Stomach (tissue), 4 donors: ENCODE data around the gene CD53.

Experiments used
- POLR2AphosphoS5 ChIP-seq, 3 donors: sonication (generic); formaldehyde crosslinking; IDR thresholded peaks; one replicate each; pipeline ENCODE4 v1.6.1; 2016; ENCODE audit warnings: antibody characterized with exemption in 3 of 3
- TF ChIP-seq, protein P1 (sequence below), 7 experiments: fragments of 450-650 bp in 4 of 7; fragments of 200-600 bp in 3 of 7; sonication (generic) in 3 of 7; IDR thresholded peaks; one replicate each; pipeline ENCODE4 v1.5.1; 2016 to 2019; ENCODE audit warnings: antibody characterized with exemption in 7 of 7, control low read depth in 2 of 7, mild to moderate bottlenecking in 1 of 7

DNA sequence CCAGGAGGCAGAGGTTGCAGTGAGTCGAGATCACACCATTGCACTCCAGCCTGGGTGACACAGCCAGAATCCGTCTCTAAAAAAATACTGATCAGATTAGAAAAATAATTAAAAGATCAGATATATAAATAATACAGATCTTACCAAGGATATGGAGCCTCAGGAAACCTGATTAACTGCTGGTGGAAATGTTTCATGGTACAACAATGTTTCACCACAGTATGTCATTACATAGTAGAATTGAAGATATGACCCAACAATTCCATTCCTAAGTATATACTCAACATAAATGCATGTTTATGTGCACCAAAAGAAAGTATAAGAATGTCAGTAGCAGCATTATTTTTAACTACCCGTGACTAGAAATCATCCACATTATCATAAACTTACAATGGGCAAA is 41.7 kb downstream of the CD53 start:
- TF ChIP-seq, protein P1, sequence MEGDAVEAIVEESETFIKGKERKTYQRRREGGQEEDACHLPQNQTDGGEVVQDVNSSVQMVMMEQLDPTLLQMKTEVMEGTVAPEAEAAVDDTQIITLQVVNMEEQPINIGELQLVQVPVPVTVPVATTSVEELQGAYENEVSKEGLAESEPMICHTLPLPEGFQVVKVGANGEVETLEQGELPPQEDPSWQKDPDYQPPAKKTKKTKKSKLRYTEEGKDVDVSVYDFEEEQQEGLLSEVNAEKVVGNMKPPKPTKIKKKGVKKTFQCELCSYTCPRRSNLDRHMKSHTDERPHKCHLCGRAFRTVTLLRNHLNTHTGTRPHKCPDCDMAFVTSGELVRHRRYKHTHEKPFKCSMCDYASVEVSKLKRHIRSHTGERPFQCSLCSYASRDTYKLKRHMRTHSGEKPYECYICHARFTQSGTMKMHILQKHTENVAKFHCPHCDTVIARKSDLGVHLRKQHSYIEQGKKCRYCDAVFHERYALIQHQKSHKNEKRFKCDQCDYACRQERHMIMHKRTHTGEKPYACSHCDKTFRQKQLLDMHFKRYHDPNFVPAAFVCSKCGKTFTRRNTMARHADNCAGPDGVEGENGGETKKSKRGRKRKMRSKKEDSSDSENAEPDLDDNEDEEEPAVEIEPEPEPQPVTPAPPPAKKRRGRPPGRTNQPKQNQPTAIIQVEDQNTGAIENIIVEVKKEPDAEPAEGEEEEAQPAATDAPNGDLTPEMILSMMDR (IDR thresholded peaks at IDR 0.05): no peak
- no peak for TF ChIP-seq POLR2AphosphoS5 (IDR thresholded peaks at IDR 0.05)
